A673 (cell line): ENCODE measurements around the gene OPRL1. TPM values are rescaled to one million over a fixed set of nuclear protein-coding genes. Genes with fewer than 3 reads are reported as not detected.

Experiments used
- BruUV-seq: library from RNA; stranded (reverse); fragments of 400-500 nt; replicated peaks from 2 replicates; lab custom pipeline; 2021; lab: Mats Ljungman, UMichigan
- CTCF ChIA-PET: fragments of 300-600 bp; sonication (Branson Sonifier 250); formaldehyde crosslinking; loops from one replicate; lab custom pipeline; 2022; ENCODE audit warnings: antibody characterized with exemption; lab: Charles Lee
- POLR2A ChIA-PET: fragments of 300-600 bp; sonication (Branson Sonifier 250); formaldehyde crosslinking; loops from one replicate; lab custom pipeline; 2022; ENCODE audit warnings: antibody characterized with exemption; ENCODE audit not compliant: low non-redundant PET; lab: Charles Lee
- DNase-seq: peaks from one replicate; pipeline ENCODE4 v3.0.0-alpha.2; 2015; ENCODE audit warnings: low spot score
- H3K27ac ChIP-seq: fragments of 200-600 bp; sonication (generic); 2 replicates; pipeline ENCODE4 v1.5.1; 2016; ENCODE audit warnings: mixed run types, low read depth, mild to moderate bottlenecking, mixed read lengths, antibody characterized with exemption, low read length; ENCODE audit not compliant: poor library complexity, severe bottlenecking
- H3K27me3 ChIP-seq: fragments of 200-600 bp; sonication (generic); replicated peaks from 2 replicates; pipeline ENCODE4 v1.6.1; 2017; ENCODE audit warnings: mixed run types, low read depth, mild to moderate bottlenecking, mixed read lengths, antibody characterized with exemption, low read length; ENCODE audit not compliant: insufficient read depth, poor library complexity
- H3K36me3 ChIP-seq: fragments of 200-600 bp; sonication (generic); 2 replicates; pipeline ENCODE4 v1.6.1; 2016; ENCODE audit warnings: mixed run types, mild to moderate bottlenecking, mixed read lengths, antibody characterized with exemption, low read length; ENCODE audit not compliant: insufficient read depth, poor library complexity, severe bottlenecking
- H3K4me1 ChIP-seq: fragments of 200-600 bp; sonication (generic); 2 replicates; pipeline ENCODE4 v1.6.1; 2017; ENCODE audit warnings: mixed run types, mild to moderate bottlenecking, mixed read lengths, antibody characterized with exemption, low read length; ENCODE audit not compliant: insufficient read depth, poor library complexity, severe bottlenecking
- H3K4me3 ChIP-seq: fragments of 200-600 bp; sonication (generic); 2 replicates; pipeline ENCODE4 v1.5.1; 2016; ENCODE audit warnings: low read depth, mixed run types, mild to moderate bottlenecking, mixed read lengths, low read length; ENCODE audit not compliant: poor library complexity, severe bottlenecking
- H3K9me3 ChIP-seq: fragments of 200-600 bp; sonication (generic); 2 replicates; pipeline ENCODE4 v1.6.1; 2016; ENCODE audit warnings: mixed run types, low read depth, mild to moderate bottlenecking, mixed read lengths, antibody characterized with exemption, low read length; ENCODE audit not compliant: poor library complexity, severe bottlenecking
- CTCF ChIP-seq: fragments of 300-800, 200-600 bp; sonication (generic); conservative IDR thresholded peaks from 2 replicates; pipeline ENCODE4 v1.5.1; 2017; ENCODE audit warnings: low read depth, mild to moderate bottlenecking, antibody characterized with exemption, low read length, moderate library complexity, mixed read lengths
- EZH2 ChIP-seq: fragments of 200-600 bp; sonication (generic); IDR thresholded peaks from 2 replicates; pipeline ENCODE4 v1.6.1; 2017; ENCODE audit warnings: borderline replicate concordance, low read depth, mild to moderate bottlenecking, mixed read lengths, antibody characterized with exemption, low read length; ENCODE audit not compliant: poor library complexity, severe bottlenecking
- intact Hi-C: fragments of 100-400 bp; cut with micrococcal nuclease; formaldehyde crosslinking; loops from one replicate; pipeline ENCODE4 v1.10.0; 2022; ENCODE audit not compliant: unreplicated experiment
- total RNA-seq: library from RNA; stranded (reverse); gene quantifications from 2 replicates; pipeline ENCODE4 v1.2.3, GENCODE V29; 2021

OPRL1 gene
- total RNA-seq, 1 experiment from 2014 or later, result 0.32 TPM

- intact Hi-C loops, result no loop called here
- ChIA-PET CTCF (no interaction called here), POLR2A (interaction anchor here (0.6 kb wide), 1 partner anchor 201 kb away, joined by 5 read pairs; the partner anchor contains the start of gene TPD52L2)
- TF ChIP-seq EZH2 (no peak), CTCF (no peak)
- no peaks in the 10 kb centered on the region for H3K36me3 ChIP-seq
- no peak overlapping the region for H3K27ac ChIP-seq
- H3K27me3 ChIP-seq, result no peaks in the 10 kb centered on the region
- H3K4me3 ChIP-seq, result no peak overlapping the region
- no peaks in the 10 kb centered on the region for H3K9me3 ChIP-seq
- H3K4me1 ChIP-seq, result peaks cover 18% of the 10 kb centered on the region
- no TSS peak for BruUV-seq
- DNase-seq, result no peak
Observed at GRCh38 chr20:64065974-64066343, 13.9 kb upstream of the OPRL1 start.

- Histone ChIP-seq H3K27ac (no peak overlapping the region), H3K9me3 (no peaks in the 10 kb centered on the region), H3K4me3 (no peak overlapping the region), H3K36me3 (no peaks in the 10 kb centered on the region), H3K4me1 (peaks cover 17% of the 10 kb centered on the region), H3K27me3 (no peaks in the 10 kb centered on the region)
- DNase-seq, result no peak
- CTCF ChIA-PET, result no interaction called here
- no peak for TF ChIP-seq EZH2
- TF ChIP-seq CTCF, result no peak
- POLR2A ChIA-PET, result no interaction called here
- intact Hi-C loops, result no loop called here
- no TSS peak for BruUV-seq
Observed at GRCh38 chr20:64067005-64067632, 12.8 kb upstream of the OPRL1 start.

GRCh38 chr20:64067733-64068307 lies 12.1 kb upstream of the OPRL1 start:
- no peak overlapping the region for H3K4me3 ChIP-seq

More at GRCh38 chr20:64067733-64068307, 12.1 kb upstream of the OPRL1 start:
- TF ChIP-seq EZH2, result no peak
- no peak for TF ChIP-seq CTCF
- POLR2A ChIA-PET, result no interaction called here
- Histone ChIP-seq H3K9me3 (no peaks in the 10 kb centered on the region), H3K27ac (no peak overlapping the region), H3K4me1 (peaks cover 11% of the 10 kb centered on the region), H3K27me3 (no peaks in the 10 kb centered on the region), H3K36me3 (no peaks in the 10 kb centered on the region)
- no TSS peak for BruUV-seq
- intact Hi-C loops, result no loop called here
- DNase-seq, result no peak
- CTCF ChIA-PET, result no interaction called here
